Stomach (tissue), 4 donors: ENCODE data around the gene SERPING1.

ENCODE experiments used
- EP300 ChIP-seq: sonication (generic); formaldehyde crosslinking; IDR thresholded peaks from one replicate; pipeline ENCODE4 v1.6.1; 2017; ENCODE audit warnings: antibody characterized with exemption
- POLR2A ChIP-seq, 4 donors: fragments of 450-650 bp; IDR thresholded peaks; one replicate each; pipeline ENCODE4 v1.6.1; 2016; ENCODE audit warnings: antibody characterized with exemption in 4 of 4, control low read depth in 2 of 4, mild to moderate bottlenecking in 1 of 4, moderate library complexity in 1 of 4
- POLR2AphosphoS5 ChIP-seq, 3 donors: sonication (generic); formaldehyde crosslinking; IDR thresholded peaks; one replicate each; pipeline ENCODE4 v1.6.1; 2016; ENCODE audit warnings: antibody characterized with exemption in 3 of 3
- TF ChIP-seq, protein P1 (sequence below), 7 experiments: fragments of 450-650 bp in 4 of 7; fragments of 200-600 bp in 3 of 7; sonication (generic) in 3 of 7; IDR thresholded peaks; one replicate each; pipeline ENCODE4 v1.5.1; 2016 to 2019; ENCODE audit warnings: antibody characterized with exemption in 7 of 7, control low read depth in 2 of 7, mild to moderate bottlenecking in 1 of 7

DNA sequence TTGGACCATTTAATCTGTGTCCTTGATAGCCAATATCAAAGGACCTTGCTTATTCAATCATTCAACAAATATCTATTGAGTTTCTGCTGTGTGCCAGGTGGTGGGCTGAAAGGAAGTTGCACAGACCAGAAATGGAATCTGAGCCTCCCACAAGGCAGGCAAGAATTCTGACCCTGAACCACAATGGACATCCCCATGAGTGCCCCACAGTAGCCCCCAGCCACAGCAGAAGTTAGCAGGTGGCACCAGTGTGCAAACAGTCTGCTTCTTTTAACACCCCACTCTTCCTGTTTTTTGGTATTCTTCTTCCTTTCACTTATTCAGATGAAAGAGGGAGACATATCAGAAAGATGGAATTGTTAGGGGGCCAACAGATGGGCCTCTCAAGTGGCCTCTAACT, 12.2 kb upstream of the SERPING1 start:
- TF ChIP-seq, protein P1, sequence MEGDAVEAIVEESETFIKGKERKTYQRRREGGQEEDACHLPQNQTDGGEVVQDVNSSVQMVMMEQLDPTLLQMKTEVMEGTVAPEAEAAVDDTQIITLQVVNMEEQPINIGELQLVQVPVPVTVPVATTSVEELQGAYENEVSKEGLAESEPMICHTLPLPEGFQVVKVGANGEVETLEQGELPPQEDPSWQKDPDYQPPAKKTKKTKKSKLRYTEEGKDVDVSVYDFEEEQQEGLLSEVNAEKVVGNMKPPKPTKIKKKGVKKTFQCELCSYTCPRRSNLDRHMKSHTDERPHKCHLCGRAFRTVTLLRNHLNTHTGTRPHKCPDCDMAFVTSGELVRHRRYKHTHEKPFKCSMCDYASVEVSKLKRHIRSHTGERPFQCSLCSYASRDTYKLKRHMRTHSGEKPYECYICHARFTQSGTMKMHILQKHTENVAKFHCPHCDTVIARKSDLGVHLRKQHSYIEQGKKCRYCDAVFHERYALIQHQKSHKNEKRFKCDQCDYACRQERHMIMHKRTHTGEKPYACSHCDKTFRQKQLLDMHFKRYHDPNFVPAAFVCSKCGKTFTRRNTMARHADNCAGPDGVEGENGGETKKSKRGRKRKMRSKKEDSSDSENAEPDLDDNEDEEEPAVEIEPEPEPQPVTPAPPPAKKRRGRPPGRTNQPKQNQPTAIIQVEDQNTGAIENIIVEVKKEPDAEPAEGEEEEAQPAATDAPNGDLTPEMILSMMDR (IDR thresholded peaks at IDR 0.05), result no peak
- TF ChIP-seq POLR2AphosphoS5 (IDR thresholded peaks at IDR 0.05) (no peak), POLR2A (IDR thresholded peaks at IDR 0.05) (no peak), EP300 (no peak)
